GM18868 (cell line): ENCODE measurements around the gene TOPORS.
"Not testable (repeated sequence)": the region's sequence is repeated elsewhere in the genome, so short reads cannot be mapped to it uniquely, and the experiment has no call there.

ENCODE experiments used
- ATAC-seq: cut with Tn5 transposase; IDR thresholded peaks from one replicate; pipeline ENCODE4 v1.9.1; 2021; ENCODE audit warnings: mild to moderate bottlenecking, moderate library complexity; ENCODE audit not compliant: unreplicated experiment

The TOPORS gene

GRCh38 chr9:32570262-32570661 lies 17.9 kb upstream of the TOPORS start:
- no peak for ATAC-seq

GRCh38 chr9:32566770-32567169 lies 14.4 kb upstream of the TOPORS start:
- ATAC-seq = no peak

- ATAC-seq = no peak
Observed at GRCh38 chr9:32565967-32566366, 13.6 kb upstream of the TOPORS start.

- ATAC-seq = no peak
Observed at GRCh38 chr9:32558408-32558934, 6.1 kb upstream of the TOPORS start.

GRCh38 chr9:32554591-32554990 lies 2.2 kb upstream of the TOPORS start:
- no peak for ATAC-seq

- ATAC-seq = no peak
Observed at GRCh38 chr9:32554107-32554506, 1.7 kb upstream of the TOPORS start.

GRCh38 chr9:32551276-32552051 lies 922 bp downstream of the TOPORS start:
- no peak for ATAC-seq

GRCh38 chr9:32550562-32551275 lies 1.7 kb downstream of the TOPORS start:
- ATAC-seq = peak; percentile 69

GRCh38 chr9:32550150-32550561 lies 2.2 kb downstream of the TOPORS start:
- ATAC-seq = no peak

- ATAC-seq = not testable (repeated sequence)
Observed at GRCh38 chr9:32548213-32548612, 4.2 kb downstream of the TOPORS start.

GRCh38 chr9:32545884-32546283 lies 6.5 kb downstream of the TOPORS start:
- ATAC-seq = no peak

- ATAC-seq = no peak
Observed at GRCh38 chr9:32543047-32543446, 9.3 kb downstream of the TOPORS start.

GRCh38 chr9:32533816-32534215 lies 18.6 kb downstream of the TOPORS start:
- ATAC-seq = no peak

GRCh38 chr9:32533336-32533735 lies 19.1 kb downstream of the TOPORS start:
- no peak for ATAC-seq

GRCh38 chr9:32526707-32527048 lies 25.7 kb downstream of the TOPORS start:
- no peak for ATAC-seq

- ATAC-seq = peak; percentile 75
Observed at GRCh38 chr9:32526041-32526706, 26.2 kb downstream of the TOPORS start, which contains the start of gene RIGI. TSS of gene RIGI (minus strand) at chr9:32526196. CDS start at chr9:32526166, 30 bp downstream.

GRCh38 chr9:32525709-32526030 lies 26.7 kb downstream of the TOPORS start:
- peak; percentile 26 for ATAC-seq

GRCh38 chr9:32524892-32525708 lies 27.3 kb downstream of the TOPORS start:
- ATAC-seq = peak; percentile 17

- ATAC-seq = not testable (repeated sequence)
Observed at GRCh38 chr9:32524558-32524891, 27.9 kb downstream of the TOPORS start.

- ATAC-seq = no peak
Observed at GRCh38 chr9:32523910-32524309, 28.5 kb downstream of the TOPORS start.

- no peak for ATAC-seq
Observed at GRCh38 chr9:32518276-32518675, 34.1 kb downstream of the TOPORS start.
